A673 (cell line): ENCODE measurements around the gene LBH. TPM values are rescaled to one million over a fixed set of nuclear protein-coding genes. Genes with fewer than 3 reads are reported as not detected.

Experiments used
- BruUV-seq: library from RNA; stranded (reverse); fragments of 400-500 nt; replicated peaks from 2 replicates; lab custom pipeline; 2021; lab: Mats Ljungman, UMichigan
- CTCF ChIA-PET: fragments of 300-600 bp; sonication (Branson Sonifier 250); formaldehyde crosslinking; loops from one replicate; lab custom pipeline; 2022; ENCODE audit warnings: antibody characterized with exemption; lab: Charles Lee
- POLR2A ChIA-PET: fragments of 300-600 bp; sonication (Branson Sonifier 250); formaldehyde crosslinking; loops from one replicate; lab custom pipeline; 2022; ENCODE audit warnings: antibody characterized with exemption; ENCODE audit not compliant: low non-redundant PET; lab: Charles Lee
- DNase-seq: peaks from one replicate; pipeline ENCODE4 v3.0.0-alpha.2; 2015; ENCODE audit warnings: low spot score
- H3K27ac ChIP-seq: fragments of 200-600 bp; sonication (generic); 2 replicates; pipeline ENCODE4 v1.5.1; 2016; ENCODE audit warnings: mixed run types, low read depth, mild to moderate bottlenecking, mixed read lengths, antibody characterized with exemption, low read length; ENCODE audit not compliant: poor library complexity, severe bottlenecking
- H3K27me3 ChIP-seq: fragments of 200-600 bp; sonication (generic); replicated peaks from 2 replicates; pipeline ENCODE4 v1.6.1; 2017; ENCODE audit warnings: mixed run types, low read depth, mild to moderate bottlenecking, mixed read lengths, antibody characterized with exemption, low read length; ENCODE audit not compliant: insufficient read depth, poor library complexity
- H3K36me3 ChIP-seq: fragments of 200-600 bp; sonication (generic); 2 replicates; pipeline ENCODE4 v1.6.1; 2016; ENCODE audit warnings: mixed run types, mild to moderate bottlenecking, mixed read lengths, antibody characterized with exemption, low read length; ENCODE audit not compliant: insufficient read depth, poor library complexity, severe bottlenecking
- H3K4me1 ChIP-seq: fragments of 200-600 bp; sonication (generic); 2 replicates; pipeline ENCODE4 v1.6.1; 2017; ENCODE audit warnings: mixed run types, mild to moderate bottlenecking, mixed read lengths, antibody characterized with exemption, low read length; ENCODE audit not compliant: insufficient read depth, poor library complexity, severe bottlenecking
- H3K4me3 ChIP-seq: fragments of 200-600 bp; sonication (generic); 2 replicates; pipeline ENCODE4 v1.5.1; 2016; ENCODE audit warnings: low read depth, mixed run types, mild to moderate bottlenecking, mixed read lengths, low read length; ENCODE audit not compliant: poor library complexity, severe bottlenecking
- H3K9me3 ChIP-seq: fragments of 200-600 bp; sonication (generic); 2 replicates; pipeline ENCODE4 v1.6.1; 2016; ENCODE audit warnings: mixed run types, low read depth, mild to moderate bottlenecking, mixed read lengths, antibody characterized with exemption, low read length; ENCODE audit not compliant: poor library complexity, severe bottlenecking
- EZH2 ChIP-seq: fragments of 200-600 bp; sonication (generic); IDR thresholded peaks from 2 replicates; pipeline ENCODE4 v1.6.1; 2017; ENCODE audit warnings: borderline replicate concordance, low read depth, mild to moderate bottlenecking, mixed read lengths, antibody characterized with exemption, low read length; ENCODE audit not compliant: poor library complexity, severe bottlenecking
- intact Hi-C: fragments of 100-400 bp; cut with micrococcal nuclease; formaldehyde crosslinking; loops from one replicate; pipeline ENCODE4 v1.10.0; 2022; ENCODE audit not compliant: unreplicated experiment
- total RNA-seq: library from RNA; stranded (reverse); gene quantifications from 2 replicates; pipeline ENCODE4 v1.2.3, GENCODE V29; 2021
- TF ChIP-seq, protein P1 (sequence below): fragments of 300-800, 200-600 bp; sonication (generic); conservative IDR thresholded peaks from 2 replicates; pipeline ENCODE4 v1.5.1; 2017; ENCODE audit warnings: low read depth, mild to moderate bottlenecking, antibody characterized with exemption, low read length, moderate library complexity, mixed read lengths

Gene LBH
- total RNA-seq, 1 experiment from 2014 or later, result 140 TPM

DNA sequence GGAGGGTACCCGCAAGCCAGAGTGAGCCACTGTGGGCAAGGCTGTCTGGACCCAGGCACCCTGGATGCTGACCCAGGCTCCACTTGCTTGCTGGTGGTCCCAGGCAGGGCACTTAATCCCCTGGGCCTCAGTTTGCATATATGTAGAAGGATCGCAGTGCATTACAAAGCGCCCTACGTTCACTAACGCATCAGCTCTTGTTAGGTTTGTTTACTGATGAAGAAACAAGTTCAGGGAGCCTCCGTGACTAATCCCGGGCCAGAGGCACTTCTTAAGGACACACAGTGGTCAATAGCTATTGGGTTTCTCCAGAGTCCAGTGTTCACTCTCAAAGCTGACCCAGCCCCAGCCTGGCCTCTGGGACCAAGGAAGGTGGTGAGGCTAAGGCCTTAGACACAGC is 70.2 kb downstream of the LBH start:
- CTCF ChIA-PET, result no interaction called here
- POLR2A ChIA-PET, result no interaction called here

DNA sequence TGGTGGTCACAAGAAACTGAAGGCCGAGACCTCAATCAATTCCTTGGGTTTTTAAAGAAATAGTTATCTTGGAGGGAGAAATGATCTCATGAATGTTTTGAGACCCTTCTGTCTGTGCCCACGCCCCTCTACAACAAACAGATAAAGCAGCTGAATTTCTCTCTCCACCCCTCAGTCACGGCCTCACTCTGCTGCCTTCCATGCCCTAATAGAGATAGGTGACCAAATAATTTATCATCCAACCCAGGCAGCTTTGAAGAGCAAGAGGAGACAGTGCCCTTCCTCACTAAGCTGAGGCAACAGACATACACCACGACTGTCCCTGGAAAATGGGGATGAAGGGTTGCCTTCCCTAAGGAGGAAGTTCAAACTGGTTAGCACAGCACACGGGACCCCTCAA is 71.2 kb downstream of the LBH start:
- Histone ChIP-seq H3K27ac (no peak overlapping the region), H3K27me3 (no peaks in the 10 kb centered on the region), H3K4me3 (no peak overlapping the region), H3K9me3 (no peaks in the 10 kb centered on the region), H3K4me1 (peaks cover 16% of the 10 kb centered on the region), H3K36me3 (no peaks in the 10 kb centered on the region)
- ChIA-PET CTCF (no interaction called here), POLR2A (no interaction called here)
- BruUV-seq, result no TSS peak
- TF ChIP-seq, protein P1, sequence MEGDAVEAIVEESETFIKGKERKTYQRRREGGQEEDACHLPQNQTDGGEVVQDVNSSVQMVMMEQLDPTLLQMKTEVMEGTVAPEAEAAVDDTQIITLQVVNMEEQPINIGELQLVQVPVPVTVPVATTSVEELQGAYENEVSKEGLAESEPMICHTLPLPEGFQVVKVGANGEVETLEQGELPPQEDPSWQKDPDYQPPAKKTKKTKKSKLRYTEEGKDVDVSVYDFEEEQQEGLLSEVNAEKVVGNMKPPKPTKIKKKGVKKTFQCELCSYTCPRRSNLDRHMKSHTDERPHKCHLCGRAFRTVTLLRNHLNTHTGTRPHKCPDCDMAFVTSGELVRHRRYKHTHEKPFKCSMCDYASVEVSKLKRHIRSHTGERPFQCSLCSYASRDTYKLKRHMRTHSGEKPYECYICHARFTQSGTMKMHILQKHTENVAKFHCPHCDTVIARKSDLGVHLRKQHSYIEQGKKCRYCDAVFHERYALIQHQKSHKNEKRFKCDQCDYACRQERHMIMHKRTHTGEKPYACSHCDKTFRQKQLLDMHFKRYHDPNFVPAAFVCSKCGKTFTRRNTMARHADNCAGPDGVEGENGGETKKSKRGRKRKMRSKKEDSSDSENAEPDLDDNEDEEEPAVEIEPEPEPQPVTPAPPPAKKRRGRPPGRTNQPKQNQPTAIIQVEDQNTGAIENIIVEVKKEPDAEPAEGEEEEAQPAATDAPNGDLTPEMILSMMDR, result no peak
- TF ChIP-seq EZH2, result no peak
- DNase-seq, result no peak
- intact Hi-C loops, result no loop called here

More for the DNA sequence above, 70.2 kb downstream of the LBH start:
- intact Hi-C loops, result no loop called here
- Histone ChIP-seq H3K27ac (no peak overlapping the region), H3K36me3 (no peaks in the 10 kb centered on the region), H3K9me3 (no peaks in the 10 kb centered on the region), H3K4me3 (no peak overlapping the region), H3K4me1 (peaks cover 16% of the 10 kb centered on the region), H3K27me3 (no peaks in the 10 kb centered on the region)
- no peak for DNase-seq
- BruUV-seq, result no TSS peak
- TF ChIP-seq EZH2, result no peak
- TF ChIP-seq, protein P1, result no peak

DNA sequence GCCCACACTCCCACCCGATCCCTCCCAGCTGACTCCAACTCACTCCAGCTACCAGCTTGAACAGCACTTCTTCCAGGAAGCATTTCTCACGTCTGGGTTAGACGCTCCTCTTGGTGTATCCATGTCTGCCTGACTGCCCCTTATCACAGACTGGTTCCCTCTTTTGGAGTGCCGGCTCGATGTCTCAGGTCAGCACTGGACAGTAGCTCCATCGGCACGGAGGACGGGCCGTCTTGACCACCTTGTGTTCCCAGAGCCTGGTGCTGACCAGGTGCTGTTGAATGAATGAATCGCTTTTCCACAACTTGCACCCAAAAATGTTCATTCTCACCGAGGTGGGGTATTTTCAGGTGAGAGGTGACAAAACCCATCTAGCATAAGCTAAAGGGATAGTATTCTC is 71.8 kb downstream of the LBH start:
- DNase-seq, result no peak
- Histone ChIP-seq H3K4me3 (no peak overlapping the region), H3K9me3 (no peaks in the 10 kb centered on the region), H3K27ac (no peak overlapping the region), H3K4me1 (peaks cover 16% of the 10 kb centered on the region), H3K36me3 (no peaks in the 10 kb centered on the region), H3K27me3 (no peaks in the 10 kb centered on the region)
- POLR2A ChIA-PET, result no interaction called here
- no peak for TF ChIP-seq EZH2
- TF ChIP-seq, protein P1, result no peak
- CTCF ChIA-PET, result no interaction called here
- no TSS peak for BruUV-seq
- intact Hi-C loops, result no loop called here
